Activated CD8-positive, alpha-beta memory T cell treated with anti-CD3 and anti-CD28 coated beads, Interleukin-2, amount 50 U/mL, for 48 hours (primary cell): Measurements from ENCODE around the gene RNF212B.
A peak's percentile ranks its signal among the peaks of the same experiment; 100 is the strongest.

ENCODE experiments used
- DNase-seq: peaks from one replicate; pipeline ENCODE4 v3.0.0-alpha.2; 2020

The RNF212B gene

GRCh38 chr14:23321572-23322547, 84.1 kb downstream of the RNF212B start:
- peak; percentile 84 for DNase-seq
